Measurements from ENCODE around the gene ZNF441.

- peak; percentile 75 to 92 (median 83) for TF ChIP-seq POLR2AphosphoS5 (IDR thresholded peaks at IDR 0.05)
- peak; percentile 87 to 94 (median 92) for TF ChIP-seq CTCF (IDR thresholded peaks at IDR 0.05)
Measured at GRCh38 chr19:11797491-11797890, 30.7 kb downstream of the ZNF441 start.
